Measurements from ENCODE around the gene NUP37.

Gene NUP37

DNA sequence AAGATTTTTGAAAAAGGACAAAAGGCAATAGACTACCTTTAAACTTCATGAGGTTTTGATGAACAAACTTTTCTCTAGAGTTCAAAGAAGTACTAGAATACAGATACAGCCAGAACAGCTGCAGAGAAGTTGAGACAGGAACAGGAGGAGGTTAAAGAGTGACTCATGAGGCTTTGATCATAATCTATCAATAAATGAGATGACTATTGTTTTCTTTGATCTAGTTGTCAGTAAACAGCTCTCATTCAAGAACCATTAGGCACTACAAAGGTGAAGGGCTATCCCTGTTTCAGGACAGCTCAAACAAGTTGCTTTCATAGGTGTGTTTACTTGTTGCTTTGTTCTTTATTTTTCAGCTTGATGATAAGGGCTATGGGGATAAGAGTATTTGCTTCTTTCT lies 60.6 kb downstream of the NUP37 start:
- Histone ChIP-seq H3K27me3 (ENCODE audit: insufficient read depth, insufficient read length) (no peaks in the 10 kb centered on the region), H3K36me3 (ENCODE audit: insufficient read depth, insufficient read length, low read length) (no peaks in the 10 kb centered on the region), H3K4me3 (ENCODE audit: insufficient read length, low read depth) (no peak overlapping the region), H3K4me1 (ENCODE audit: insufficient read depth, insufficient read length) (no peaks in the 10 kb centered on the region), H3K9ac (ENCODE audit: insufficient read length, low read depth) (no peak overlapping the region), H3K9me3 (ENCODE audit: insufficient read depth, low read length) (no peaks in the 10 kb centered on the region)
- DNase-seq (ENCODE audit: low read depth, low spot score): no peak
- TF ChIP-seq SUZ12 (IDR thresholded peaks at IDR 0.05; ENCODE audit: extremely low read depth, insufficient read depth, insufficient read length): no peak
- no peak for TF ChIP-seq YY1 (IDR thresholded peaks at IDR 0.05; ENCODE audit: insufficient read depth, insufficient read length)

DNA sequence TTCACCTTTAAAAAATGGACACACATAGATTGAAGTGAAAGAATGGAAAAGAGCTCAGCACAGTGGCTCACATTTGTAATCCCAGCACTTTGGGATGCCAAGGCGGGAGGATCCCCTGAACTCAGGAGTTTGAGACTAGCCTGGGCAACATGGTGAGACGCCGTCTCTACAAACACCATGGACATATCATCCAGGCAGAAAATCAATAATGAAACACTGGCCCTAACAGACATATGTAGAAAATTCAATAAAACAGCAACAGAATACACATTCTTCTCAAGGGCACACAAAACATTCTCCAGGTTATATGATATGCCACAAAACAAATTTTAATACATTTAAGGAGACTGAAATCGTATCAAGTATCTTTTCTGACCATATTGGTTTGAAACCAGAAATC lies 65.6 kb downstream of the NUP37 start:
- Histone ChIP-seq H3K4me1 (ENCODE audit: insufficient read depth, insufficient read length) (no peaks in the 10 kb centered on the region), H3K27me3 (ENCODE audit: insufficient read depth, insufficient read length) (no peaks in the 10 kb centered on the region), H3K4me3 (ENCODE audit: insufficient read length, low read depth) (no peak overlapping the region), H3K36me3 (ENCODE audit: insufficient read depth, insufficient read length, low read length) (peaks cover 2% of the 10 kb centered on the region), H3K9ac (ENCODE audit: insufficient read length, low read depth) (no peak overlapping the region), H3K9me3 (ENCODE audit: insufficient read depth, low read length) (no peaks in the 10 kb centered on the region)
- TF ChIP-seq ZNF274 (IDR thresholded peaks at IDR 0.05; ENCODE audit: low read depth, low read length) (no peak), YY1 (IDR thresholded peaks at IDR 0.05; ENCODE audit: insufficient read depth, insufficient read length) (no peak), SUZ12 (IDR thresholded peaks at IDR 0.05; ENCODE audit: extremely low read depth, insufficient read depth, insufficient read length) (no peak)
- DNase-seq (ENCODE audit: low read depth, low spot score): no peak

DNA sequence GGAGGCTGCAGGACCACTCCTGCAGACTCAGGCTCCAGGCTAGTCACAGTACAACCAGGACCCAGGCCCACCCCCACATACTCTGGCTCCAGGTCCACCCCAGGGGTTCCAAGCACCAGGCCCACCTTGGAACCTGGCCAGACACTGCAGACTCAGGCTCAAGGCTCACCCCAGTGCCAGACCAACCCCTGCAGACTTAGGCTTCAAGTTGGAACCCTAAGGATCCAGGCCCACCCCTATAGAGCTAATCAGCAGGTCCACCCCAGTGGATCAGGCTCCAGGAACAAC lies 66.9 kb downstream of the NUP37 start:
- no peak overlapping the region for H3K4me3 ChIP-seq (ENCODE audit: insufficient read length, low read depth)
- DNase-seq (ENCODE audit: low read depth, low spot score): no peak
- peaks cover 7% of the 10 kb centered on the region for H3K36me3 ChIP-seq (ENCODE audit: insufficient read depth, insufficient read length, low read length)
- no peaks in the 10 kb centered on the region for H3K9me3 ChIP-seq (ENCODE audit: insufficient read depth, low read length)
- TF ChIP-seq SUZ12 (IDR thresholded peaks at IDR 0.05; ENCODE audit: extremely low read depth, insufficient read depth, insufficient read length) (no peak), ZNF274 (IDR thresholded peaks at IDR 0.05; ENCODE audit: low read depth, low read length) (no peak), YY1 (IDR thresholded peaks at IDR 0.05; ENCODE audit: insufficient read depth, insufficient read length) (no peak)
- no peak overlapping the region for H3K9ac ChIP-seq (ENCODE audit: insufficient read length, low read depth)
- no peaks in the 10 kb centered on the region for H3K27me3 ChIP-seq (ENCODE audit: insufficient read depth, insufficient read length)
- no peaks in the 10 kb centered on the region for H3K4me1 ChIP-seq (ENCODE audit: insufficient read depth, insufficient read length)

DNA sequence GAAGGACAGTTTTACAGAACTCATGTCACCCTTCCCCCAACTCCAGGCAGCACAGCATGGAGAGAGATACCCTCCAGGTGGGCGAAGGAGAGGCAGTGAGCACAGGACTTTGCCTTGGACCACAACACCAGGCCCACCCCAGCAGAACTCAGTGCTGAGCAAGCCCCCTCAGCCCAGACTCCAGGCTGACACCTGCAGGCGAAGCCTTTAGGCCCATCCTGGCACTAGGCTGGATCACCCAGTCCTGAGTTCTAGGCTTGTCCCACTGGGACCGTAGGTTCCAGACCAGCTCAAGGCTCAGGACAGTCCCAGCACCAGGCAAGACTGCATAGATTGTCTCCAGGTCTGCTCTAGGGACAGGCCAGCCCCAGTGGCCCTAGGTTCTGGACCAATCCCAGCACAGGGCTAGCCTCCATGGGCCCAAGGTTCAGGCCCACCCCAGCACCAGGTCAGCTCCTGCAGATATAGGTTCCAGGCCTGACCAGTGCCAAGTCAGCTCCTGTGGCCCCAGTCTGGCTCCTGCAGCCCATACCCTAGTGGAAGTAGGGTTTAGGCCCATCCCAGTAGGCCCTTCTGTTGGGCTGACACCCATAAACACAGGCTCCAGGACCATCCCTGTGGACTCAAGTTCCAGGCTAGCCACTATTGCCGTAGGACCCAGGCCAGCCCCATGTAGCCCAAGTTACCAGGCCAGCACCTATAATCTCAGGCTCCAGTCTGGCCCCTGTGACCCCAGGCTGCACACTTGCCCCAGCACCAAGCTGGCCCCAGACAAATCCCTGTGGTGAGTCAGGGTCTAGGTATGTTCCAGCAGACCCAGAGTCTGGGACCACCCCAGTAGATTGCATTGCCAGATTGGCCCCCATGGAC lies 67.5 kb downstream of the NUP37 start:
- H3K4me3 ChIP-seq (ENCODE audit: insufficient read length, low read depth): no peak overlapping the region
- no peak for DNase-seq (ENCODE audit: low read depth, low spot score)
- H3K36me3 ChIP-seq (ENCODE audit: insufficient read depth, insufficient read length, low read length): peaks cover 7% of the 10 kb centered on the region

DNA sequence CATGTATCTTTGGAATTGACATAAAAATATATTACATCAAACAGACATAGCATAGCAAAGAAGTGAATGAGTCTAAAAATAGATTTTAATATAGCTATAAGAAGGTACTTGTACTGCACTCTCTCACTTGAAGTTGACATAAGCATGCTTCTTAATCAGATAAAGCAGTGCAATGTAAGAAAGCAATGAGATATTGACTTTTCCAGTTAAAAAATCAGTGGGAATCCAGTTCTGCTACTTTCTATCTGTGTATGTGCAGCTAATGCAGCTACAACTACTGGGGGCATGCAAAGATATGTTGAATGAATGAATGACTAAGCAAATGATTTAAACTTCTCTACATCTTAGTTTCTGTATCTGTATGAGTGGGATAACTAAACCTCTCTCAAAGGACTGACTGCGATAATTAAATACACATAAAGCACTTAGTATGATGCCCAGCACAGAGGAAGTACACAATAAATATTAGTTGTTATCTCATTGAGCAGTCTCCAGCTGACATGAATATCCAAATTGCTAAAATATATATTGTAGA lies 68.4 kb downstream of the NUP37 start:
- DNase-seq (ENCODE audit: low read depth, low spot score): no peak
- TF ChIP-seq YY1 (IDR thresholded peaks at IDR 0.05; ENCODE audit: insufficient read depth, insufficient read length): no peak
- H3K4me1 ChIP-seq (ENCODE audit: insufficient read depth, insufficient read length): no peaks in the 10 kb centered on the region
- no peaks in the 10 kb centered on the region for H3K9me3 ChIP-seq (ENCODE audit: insufficient read depth, low read length)
- peaks cover 7% of the 10 kb centered on the region for H3K36me3 ChIP-seq (ENCODE audit: insufficient read depth, insufficient read length, low read length)
- H3K9ac ChIP-seq (ENCODE audit: insufficient read length, low read depth): no peak overlapping the region
- no peak overlapping the region for H3K4me3 ChIP-seq (ENCODE audit: insufficient read length, low read depth)
- H3K27me3 ChIP-seq (ENCODE audit: insufficient read depth, insufficient read length): no peaks in the 10 kb centered on the region

More for the DNA sequence above, 67.5 kb downstream of the NUP37 start:
- Histone ChIP-seq H3K9me3 (ENCODE audit: insufficient read depth, low read length) (no peaks in the 10 kb centered on the region), H3K9ac (ENCODE audit: insufficient read length, low read depth) (no peak overlapping the region), H3K27me3 (ENCODE audit: insufficient read depth, insufficient read length) (no peaks in the 10 kb centered on the region), H3K4me1 (ENCODE audit: insufficient read depth, insufficient read length) (no peaks in the 10 kb centered on the region)
- TF ChIP-seq YY1 (IDR thresholded peaks at IDR 0.05; ENCODE audit: insufficient read depth, insufficient read length) (no peak), ZNF274 (IDR thresholded peaks at IDR 0.05; ENCODE audit: low read depth, low read length) (no peak), SUZ12 (IDR thresholded peaks at IDR 0.05; ENCODE audit: extremely low read depth, insufficient read depth, insufficient read length) (no peak)

DNA sequence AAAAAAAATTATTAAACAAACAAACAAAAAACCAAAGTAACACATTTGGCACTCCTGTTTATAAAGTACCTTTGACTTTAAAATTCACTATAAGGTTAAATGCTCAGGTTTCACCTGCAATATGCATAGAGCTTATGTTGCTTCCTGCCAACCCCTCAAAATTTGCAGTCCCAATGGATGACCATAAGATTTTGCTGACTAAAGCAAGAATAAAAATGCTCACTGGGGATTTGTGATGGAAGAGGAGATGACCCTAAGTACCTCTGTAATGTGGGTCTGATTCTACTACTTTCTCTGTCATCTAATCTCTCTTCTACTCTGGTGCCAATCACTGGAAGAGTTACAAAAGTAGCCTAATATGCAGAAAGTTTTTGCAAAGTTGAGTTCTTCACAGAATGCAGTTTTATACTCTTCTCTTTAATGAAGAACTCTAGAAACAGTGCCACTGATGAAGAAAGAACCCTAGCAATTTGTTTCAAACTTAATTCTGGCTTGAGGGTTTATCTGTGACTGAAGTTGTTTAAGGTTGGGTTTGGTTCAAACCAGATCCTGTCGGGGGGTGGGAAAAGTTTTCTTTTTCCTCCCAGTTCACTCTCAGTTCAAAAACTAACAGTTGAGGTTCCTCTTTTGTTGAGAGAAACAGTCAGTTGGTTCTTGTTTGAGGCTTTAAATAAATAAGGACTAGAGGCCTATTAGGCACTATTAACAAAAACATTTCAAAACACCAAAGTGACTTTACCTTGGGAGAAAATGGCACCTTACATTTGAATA lies 69.1 kb downstream of the NUP37 start:
- Histone ChIP-seq H3K27me3 (ENCODE audit: insufficient read depth, insufficient read length) (no peaks in the 10 kb centered on the region), H3K4me3 (ENCODE audit: insufficient read length, low read depth) (no peak overlapping the region), H3K9ac (ENCODE audit: insufficient read length, low read depth) (no peak overlapping the region), H3K36me3 (ENCODE audit: insufficient read depth, insufficient read length, low read length) (peaks cover 7% of the 10 kb centered on the region), H3K4me1 (ENCODE audit: insufficient read depth, insufficient read length) (no peaks in the 10 kb centered on the region), H3K9me3 (ENCODE audit: insufficient read depth, low read length) (no peaks in the 10 kb centered on the region)
- DNase-seq (ENCODE audit: low read depth, low spot score): no peak
- TF ChIP-seq YY1 (IDR thresholded peaks at IDR 0.05; ENCODE audit: insufficient read depth, insufficient read length): no peak
- TF ChIP-seq ZNF274 (IDR thresholded peaks at IDR 0.05; ENCODE audit: low read depth, low read length): no peak
- no peak for TF ChIP-seq SUZ12 (IDR thresholded peaks at IDR 0.05; ENCODE audit: extremely low read depth, insufficient read depth, insufficient read length)

DNA sequence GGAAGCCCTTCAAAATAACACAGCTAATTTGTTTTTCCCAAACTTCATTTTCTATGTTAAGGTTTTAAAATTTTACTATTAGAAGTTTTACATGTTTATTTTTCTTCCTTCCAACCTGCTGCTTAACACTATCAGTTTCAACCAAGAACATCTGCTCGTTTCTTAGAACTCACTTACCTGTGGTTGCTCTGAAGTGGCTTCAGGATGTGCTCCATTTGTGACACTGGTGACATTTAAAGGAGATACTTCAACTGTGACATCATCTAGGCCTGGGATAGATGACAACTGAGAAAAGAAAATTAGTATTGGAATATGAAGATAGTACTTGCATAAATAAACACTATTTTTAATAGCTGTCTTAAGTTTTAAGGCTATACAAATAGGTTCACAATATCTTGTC lies 76.0 kb downstream of the NUP37 start:
- Histone ChIP-seq H3K4me1 (ENCODE audit: insufficient read depth, insufficient read length) (no peaks in the 10 kb centered on the region), H3K9me3 (ENCODE audit: insufficient read depth, low read length) (no peaks in the 10 kb centered on the region), H3K27me3 (ENCODE audit: insufficient read depth, insufficient read length) (no peaks in the 10 kb centered on the region), H3K36me3 (ENCODE audit: insufficient read depth, insufficient read length, low read length) (peaks cover 14% of the 10 kb centered on the region), H3K9ac (ENCODE audit: insufficient read length, low read depth) (no peak overlapping the region), H3K4me3 (ENCODE audit: insufficient read length, low read depth) (no peak overlapping the region)
- no peak for DNase-seq (ENCODE audit: low read depth, low spot score)
- no peak for TF ChIP-seq ZNF274 (IDR thresholded peaks at IDR 0.05; ENCODE audit: low read depth, low read length)
- no peak for TF ChIP-seq YY1 (IDR thresholded peaks at IDR 0.05; ENCODE audit: insufficient read depth, insufficient read length)
- no peak for TF ChIP-seq SUZ12 (IDR thresholded peaks at IDR 0.05; ENCODE audit: extremely low read depth, insufficient read depth, insufficient read length)

Data from NT2/D1 (cell line).